GM04503 (cell line): Measurements from ENCODE around the gene HTR6.

Experiments used
- DNase-seq: peaks from one replicate; pipeline ENCODE4 v3.0.0-alpha.2; 2012; ENCODE audit warnings: low read depth

HTR6 gene

DNA sequence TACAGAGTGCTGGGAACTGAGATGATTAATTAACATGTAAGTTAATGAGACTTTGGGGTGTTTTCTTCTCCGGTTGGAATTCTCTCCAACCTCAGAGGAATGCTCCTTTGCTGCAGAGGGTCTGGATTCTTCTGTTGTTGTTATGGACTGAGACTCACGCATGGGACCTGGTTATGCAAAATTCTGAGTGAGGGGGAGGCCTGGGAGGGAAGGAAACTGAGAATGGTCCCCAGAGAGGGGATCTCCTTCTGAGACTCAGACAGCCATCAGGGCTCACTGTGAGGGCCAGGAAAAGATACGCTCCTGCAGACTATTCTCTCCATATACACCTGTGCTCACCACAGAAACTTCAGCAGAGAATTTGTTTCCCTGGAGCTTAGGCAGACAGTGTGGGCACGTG lies 56.3 kb downstream of the HTR6 start:
- no peak for DNase-seq

DNA sequence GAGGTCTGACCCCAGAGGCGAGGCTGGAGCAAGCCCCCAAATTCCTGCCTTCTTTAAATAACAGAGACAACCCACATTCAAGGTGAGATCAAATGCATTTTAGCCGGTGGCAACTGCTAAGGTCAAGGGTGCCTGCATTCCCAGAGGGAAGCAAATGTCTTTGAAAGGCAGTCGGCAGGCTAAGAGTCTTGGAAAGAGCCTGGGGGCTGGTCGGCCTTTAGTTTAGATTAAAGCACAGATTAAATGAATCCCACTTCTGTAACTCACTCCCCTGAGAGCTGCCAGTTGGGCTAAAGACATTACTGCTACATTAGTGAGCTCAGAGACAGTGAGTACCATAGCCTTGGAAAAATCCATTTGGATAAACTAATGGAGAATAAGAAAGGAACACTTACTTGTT lies 59.2 kb downstream of the HTR6 start:
- DNase-seq: no peak

DNA sequence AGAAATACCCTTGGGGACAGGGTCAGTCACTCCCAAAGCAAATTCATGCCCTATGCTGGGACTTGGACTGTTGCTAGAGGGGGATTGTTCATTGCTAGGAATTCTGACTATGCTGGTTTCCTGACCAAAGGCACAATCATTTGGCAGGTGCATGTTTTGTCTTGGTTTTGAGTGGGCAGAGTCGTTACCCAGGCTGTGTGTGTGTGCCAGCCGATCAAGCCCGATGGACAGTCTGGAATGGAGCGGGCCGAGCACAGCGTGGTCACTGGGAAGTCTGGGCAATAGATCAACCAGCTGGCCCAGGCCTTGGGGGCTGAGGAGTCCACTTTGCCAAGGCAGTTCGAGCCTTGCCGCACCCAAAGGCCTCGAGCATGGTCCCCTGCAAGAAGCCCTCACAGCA lies 60.9 kb downstream of the HTR6 start:
- no peak for DNase-seq

DNA sequence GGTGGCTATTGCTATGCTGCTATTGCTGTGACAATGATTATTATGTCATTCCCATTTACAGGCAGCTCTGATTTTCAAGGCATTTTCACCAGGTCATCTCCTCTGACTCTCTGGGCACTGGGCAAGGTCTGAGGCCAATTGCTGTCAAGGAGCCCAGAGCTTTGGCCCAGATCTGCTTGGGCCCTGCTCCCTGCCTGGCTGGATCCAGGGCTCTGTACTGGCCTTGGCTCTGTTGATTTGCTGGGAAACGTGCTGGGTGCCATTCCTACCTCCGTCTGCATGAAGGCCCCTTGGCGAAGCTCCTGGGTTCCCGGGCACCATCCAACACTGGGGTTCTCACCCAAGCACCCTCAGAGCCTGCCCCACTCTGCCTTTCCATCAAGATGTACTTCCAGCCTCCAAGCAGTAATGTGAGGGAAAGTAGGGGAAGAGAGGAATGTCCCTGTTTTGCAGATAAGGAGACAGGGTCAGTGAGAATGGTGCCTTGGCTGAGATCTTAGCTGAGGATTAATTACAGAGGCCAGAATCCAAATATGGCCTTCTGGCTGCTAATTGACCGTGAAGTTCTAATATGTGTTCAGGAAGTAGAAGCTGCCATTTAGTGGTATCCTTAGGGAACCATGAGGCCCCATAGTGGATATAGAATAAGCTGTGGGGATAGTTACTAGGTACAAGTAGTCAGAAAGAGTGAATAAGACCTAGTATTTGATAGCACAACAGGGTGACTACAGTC lies 63.9 kb downstream of the HTR6 start:
- DNase-seq: no peak

DNA sequence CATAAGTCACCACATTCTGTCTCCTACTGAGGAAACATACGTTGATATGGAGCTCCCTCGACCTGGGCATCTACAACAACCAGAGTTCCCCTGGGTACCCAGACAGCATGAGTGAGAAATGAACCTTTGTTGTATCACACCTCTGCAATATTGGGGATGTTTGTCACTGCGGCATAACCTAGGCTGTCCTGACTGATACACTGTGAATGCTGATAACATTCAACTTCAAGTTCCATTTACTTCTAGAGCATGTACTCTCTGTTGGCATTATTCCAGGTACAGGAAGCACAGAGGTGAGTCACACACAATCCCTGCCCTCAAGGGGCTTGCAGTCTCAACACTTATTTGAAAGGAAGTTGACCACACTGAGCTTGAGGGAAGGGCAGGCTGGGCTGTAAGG lies 65.6 kb downstream of the HTR6 start:
- DNase-seq: no peak
